Measurements from ENCODE around the gene FMNL2. TPM values are rescaled to one million over a fixed set of nuclear protein-coding genes. Genes with fewer than 3 reads are reported as not detected.
A peak's percentile ranks its signal among the peaks of the same experiment; 100 is the strongest.

FMNL2 gene
- total RNA-seq, 1 experiment from 2014 or later, result 29.0 TPM

DNA sequence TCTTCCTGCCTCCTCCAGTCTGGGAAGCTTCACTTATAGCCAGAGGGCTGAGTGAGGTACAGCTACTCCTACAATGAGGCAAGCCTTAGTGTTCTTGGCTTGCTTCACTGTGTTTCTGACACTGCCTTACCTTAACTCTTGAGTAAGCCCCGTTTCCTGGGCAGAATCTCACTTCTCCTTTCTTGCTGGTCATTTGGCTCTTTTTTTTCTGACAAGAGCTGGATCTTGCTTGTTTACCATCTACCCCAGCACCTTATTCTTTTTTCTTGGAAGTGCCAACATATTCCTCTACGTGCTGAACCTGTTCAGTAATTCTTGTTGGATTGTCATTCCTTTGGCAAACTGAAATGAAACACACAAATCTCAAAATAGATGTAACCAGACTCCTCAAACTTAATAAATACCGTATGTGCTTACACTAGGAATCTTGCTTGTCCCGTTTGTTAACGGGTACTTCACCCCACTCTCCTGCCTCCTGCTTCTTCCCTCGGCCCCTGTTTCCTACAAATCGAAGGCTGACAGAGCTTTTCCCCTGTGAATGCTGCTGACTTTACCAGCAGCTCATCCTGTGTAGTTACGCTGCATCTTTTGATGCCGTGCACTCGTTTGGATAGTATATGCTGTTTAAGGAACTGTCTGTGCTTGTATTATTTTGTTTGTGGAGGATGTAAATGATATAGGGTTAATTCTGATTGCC is 132.2 kb downstream of the FMNL2 start:
- Histone ChIP-seq H3K36me3 (ENCODE audit: low read depth) (no peaks in the 10 kb centered on the region; the same call in 1 of the 2 replicates), H3K27me3 (ENCODE audit: insufficient read depth, low read depth) (no peaks in the 10 kb centered on the region), H3K79me2 (ENCODE audit: low read depth) (peaks cover 98% of the 10 kb centered on the region), H3K9me2 (ENCODE audit: insufficient read depth) (no peaks in the 10 kb centered on the region), H3K9me3 (ENCODE audit: insufficient read depth, low read depth) (no peaks in the 10 kb centered on the region), H3K4me1 (replicated peaks; ENCODE audit: insufficient read depth) (peaks cover 73% of the 10 kb centered on the region), H3K4me2 (peak overlapping the region; percentile 24), H2AFZ (no peak overlapping the region), H4K20me1 (ENCODE audit: insufficient read depth) (no peaks in the 10 kb centered on the region), H3K27ac (peak overlapping the region; percentile 47; the same call in 1 of the 2 replicates), H3K4me3 (no peak overlapping the region), H3F3A (ENCODE audit: insufficient read depth, low read depth) (peaks cover 2% of the 10 kb centered on the region; the same call in 1 of the 2 replicates)
- BruUV-seq (replicated peaks), result no TSS peak
- CTCF ChIA-PET, result no interaction called here
- intact Hi-C loops (cut with micrococcal nuclease; ENCODE audit: unreplicated experiment), result loop anchor here (5.0 kb wide), 3 partner anchors 40 to 130 kb away; partner anchors contain the start of gene FMNL2
- DNase-seq, result peak in 1 of 2 experiments; percentile 17
- no peak for TF ChIP-seq EZH2 (IDR thresholded peaks at IDR 0.05; ENCODE audit: low read depth)
- TF ChIP-seq, protein P1, sequence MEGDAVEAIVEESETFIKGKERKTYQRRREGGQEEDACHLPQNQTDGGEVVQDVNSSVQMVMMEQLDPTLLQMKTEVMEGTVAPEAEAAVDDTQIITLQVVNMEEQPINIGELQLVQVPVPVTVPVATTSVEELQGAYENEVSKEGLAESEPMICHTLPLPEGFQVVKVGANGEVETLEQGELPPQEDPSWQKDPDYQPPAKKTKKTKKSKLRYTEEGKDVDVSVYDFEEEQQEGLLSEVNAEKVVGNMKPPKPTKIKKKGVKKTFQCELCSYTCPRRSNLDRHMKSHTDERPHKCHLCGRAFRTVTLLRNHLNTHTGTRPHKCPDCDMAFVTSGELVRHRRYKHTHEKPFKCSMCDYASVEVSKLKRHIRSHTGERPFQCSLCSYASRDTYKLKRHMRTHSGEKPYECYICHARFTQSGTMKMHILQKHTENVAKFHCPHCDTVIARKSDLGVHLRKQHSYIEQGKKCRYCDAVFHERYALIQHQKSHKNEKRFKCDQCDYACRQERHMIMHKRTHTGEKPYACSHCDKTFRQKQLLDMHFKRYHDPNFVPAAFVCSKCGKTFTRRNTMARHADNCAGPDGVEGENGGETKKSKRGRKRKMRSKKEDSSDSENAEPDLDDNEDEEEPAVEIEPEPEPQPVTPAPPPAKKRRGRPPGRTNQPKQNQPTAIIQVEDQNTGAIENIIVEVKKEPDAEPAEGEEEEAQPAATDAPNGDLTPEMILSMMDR (conservative IDR thresholded peaks at IDR 0.05), result no peak
- POLR2A ChIA-PET (ENCODE audit: unreplicated experiment), result no interaction called here

DNA sequence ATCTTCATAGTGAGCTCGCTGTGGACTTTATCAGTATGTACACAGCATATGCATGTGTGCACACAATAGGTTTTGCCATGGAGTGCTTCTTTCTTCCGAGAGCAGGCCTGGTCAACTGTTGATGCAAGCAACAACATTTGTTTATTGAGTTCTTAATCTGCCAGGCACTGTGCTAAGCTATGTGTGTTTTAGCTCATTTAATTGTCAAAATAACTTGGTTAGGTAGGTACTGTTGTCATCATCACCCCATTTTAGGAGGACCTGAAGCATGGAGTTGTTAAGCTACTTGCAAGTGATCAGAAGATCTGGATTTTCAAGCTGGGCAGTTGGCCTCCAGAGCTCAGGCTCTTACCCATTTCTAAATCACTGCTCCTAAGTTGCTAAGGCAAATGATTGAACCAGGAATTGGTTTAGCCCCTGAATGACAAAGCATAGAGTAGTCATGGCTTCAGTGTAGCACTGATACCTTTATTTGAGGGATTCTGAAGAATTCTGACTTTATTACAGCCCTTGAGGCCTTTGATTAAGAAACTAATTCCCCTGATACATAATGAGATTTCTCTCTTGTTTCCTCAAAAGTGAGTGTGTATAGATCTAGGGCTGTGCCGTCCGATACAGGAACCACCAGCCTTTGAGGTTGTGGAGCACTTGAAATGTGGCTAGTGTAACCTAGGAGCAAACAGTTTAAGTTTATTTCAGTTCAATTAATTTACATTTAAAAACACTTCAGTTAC is 132.9 kb downstream of the FMNL2 start:
- H3K4me3 ChIP-seq, result no peak overlapping the region
- no peaks in the 10 kb centered on the region; the same call in 1 of the 2 replicates for H3K36me3 ChIP-seq (ENCODE audit: low read depth)
- peaks cover 80% of the 10 kb centered on the region for H3K4me1 ChIP-seq (replicated peaks; ENCODE audit: insufficient read depth)
- peak overlapping the region; percentile 11; the same call in 1 of the 2 replicates for H3K27ac ChIP-seq
- no peak for DNase-seq
- TF ChIP-seq, protein P1 (conservative IDR thresholded peaks at IDR 0.05), result no peak
- TF ChIP-seq EZH2 (IDR thresholded peaks at IDR 0.05; ENCODE audit: low read depth), result no peak
- intact Hi-C loops (cut with micrococcal nuclease; ENCODE audit: unreplicated experiment), result loop anchor here (5.0 kb wide), 3 partner anchors 39 to 131 kb away; partner anchors contain the start of gene FMNL2
- no peaks in the 10 kb centered on the region for H3K9me2 ChIP-seq (ENCODE audit: insufficient read depth)
- BruUV-seq (replicated peaks), result no TSS peak
- POLR2A ChIA-PET (ENCODE audit: unreplicated experiment), result interaction anchor here (0.6 kb wide), 1 partner anchor 53 kb away, joined by 3 read pairs; no protein-coding TSS in a partner anchor
- no peaks in the 10 kb centered on the region for H3K9me3 ChIP-seq (ENCODE audit: insufficient read depth, low read depth)
- no peak overlapping the region for H3K4me2 ChIP-seq
- CTCF ChIA-PET, result no interaction called here
- H3K79me2 ChIP-seq (ENCODE audit: low read depth), result peaks cover 98% of the 10 kb centered on the region
- H2AFZ ChIP-seq, result no peak overlapping the region
- no peaks in the 10 kb centered on the region for H4K20me1 ChIP-seq (ENCODE audit: insufficient read depth)
- H3F3A ChIP-seq (ENCODE audit: insufficient read depth, low read depth), result peaks cover 9% of the 10 kb centered on the region; the same call in 1 of the 2 replicates
- H3K27me3 ChIP-seq (ENCODE audit: insufficient read depth, low read depth), result no peaks in the 10 kb centered on the region

DNA sequence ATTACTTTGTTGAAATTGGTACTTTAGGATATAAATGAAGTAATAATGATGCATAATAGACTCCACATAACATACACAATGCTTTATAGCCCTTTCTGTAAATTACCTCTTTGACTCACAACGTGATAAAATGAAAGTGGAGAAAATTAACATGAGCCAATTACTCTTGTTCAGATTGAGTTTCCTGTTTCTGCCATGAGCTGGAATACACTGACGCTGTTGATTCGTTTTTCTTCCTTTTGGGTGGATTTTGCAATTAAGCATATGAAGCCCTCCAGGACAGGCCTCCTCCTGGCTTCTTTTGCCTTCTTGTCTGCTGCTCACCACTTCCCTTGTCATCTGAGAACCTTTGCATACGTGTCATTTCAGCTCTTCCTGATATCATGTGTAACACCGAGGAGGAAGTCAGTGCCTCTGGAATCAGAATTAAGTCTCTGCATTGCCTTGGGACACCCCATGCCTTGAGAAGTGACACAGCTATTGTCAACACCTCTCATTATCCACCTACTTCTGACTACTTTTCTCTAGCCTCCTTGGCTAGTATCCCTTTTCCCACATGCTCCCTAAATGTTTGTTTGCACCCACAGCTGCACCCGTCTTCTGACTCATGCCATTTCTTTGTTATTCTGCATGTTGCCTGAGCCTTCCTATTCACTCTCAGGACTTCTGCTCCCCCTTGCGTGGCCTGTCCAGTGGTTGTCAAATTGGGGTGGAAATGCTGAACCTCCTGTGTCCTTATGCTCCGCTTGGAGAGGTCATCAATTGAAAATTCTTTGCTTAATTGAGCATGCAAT is 134.1 kb downstream of the FMNL2 start:
- TF ChIP-seq, protein P1 (conservative IDR thresholded peaks at IDR 0.05), result no peak
- TF ChIP-seq EZH2 (IDR thresholded peaks at IDR 0.05; ENCODE audit: low read depth), result no peak
- ChIA-PET CTCF (no interaction called here), POLR2A (ENCODE audit: unreplicated experiment) (interaction anchor here (0.5 kb wide), 1 partner anchor 14 kb away, joined by 8 read pairs; no protein-coding TSS in a partner anchor)
- no peaks in the 10 kb centered on the region for H3K9me3 ChIP-seq (ENCODE audit: insufficient read depth, low read depth)
- DNase-seq, result peak in 1 of 2 experiments; percentile 44
- H3K4me2 ChIP-seq, result peak overlapping the region; percentile 21; the same call in 1 of the 2 replicates
- H2AFZ ChIP-seq, result no peak overlapping the region
- peak overlapping the region; percentile 22; the same call in 1 of the 2 replicates for H3K27ac ChIP-seq
- H3K79me2 ChIP-seq (ENCODE audit: low read depth), result peaks cover 100% of the 10 kb centered on the region
- H3K9me2 ChIP-seq (ENCODE audit: insufficient read depth), result no peaks in the 10 kb centered on the region
- peaks cover 21% of the 10 kb centered on the region for H3F3A ChIP-seq (ENCODE audit: insufficient read depth, low read depth)
- intact Hi-C loops (cut with micrococcal nuclease; ENCODE audit: unreplicated experiment), result loop anchor here (5.0 kb wide), 3 partner anchors 38 to 132 kb away; partner anchors contain the start of gene FMNL2
- no TSS peak for BruUV-seq (replicated peaks)
- no peak overlapping the region for H3K4me3 ChIP-seq
- H3K27me3 ChIP-seq (ENCODE audit: insufficient read depth, low read depth), result no peaks in the 10 kb centered on the region
- no peaks in the 10 kb centered on the region for H4K20me1 ChIP-seq (ENCODE audit: insufficient read depth)
- peaks cover 93% of the 10 kb centered on the region for H3K4me1 ChIP-seq (replicated peaks; ENCODE audit: insufficient read depth)
- no peaks in the 10 kb centered on the region; the same call in 1 of the 2 replicates for H3K36me3 ChIP-seq (ENCODE audit: low read depth)

Measured in PC-9 (cell line).